Measurements from ENCODE around the gene CGAS. TPM values are rescaled to one million over a fixed set of nuclear protein-coding genes. Genes with fewer than 3 reads are reported as not detected.

CGAS gene
- total and polyA plus RNA-seq, 9 of the 15 experiments (the other 6 are each of a cell fraction or from before 2014, with no cell fraction given): 0.01 to 0.32 (median 0.06) TPM; not detected in 2

GRCh38 chr6:73455865-73456629 is 4.0 kb upstream of the CGAS start (continued):
- TF ChIP-seq FOXP4 (CRISPR knock-in tag; IDR thresholded peaks at IDR 0.05; ENCODE audit: borderline replicate concordance) (no peak), EP400 (IDR thresholded peaks at IDR 0.05) (peak; percentile 44), XRCC4 (IDR thresholded peaks at IDR 0.05; ENCODE audit: extremely low read depth, insufficient read depth, insufficient read length) (no peak), SRSF7 (optimal IDR thresholded peaks at IDR 0.05; ENCODE audit: low read depth, low read length) (no peak), HNRNPK (IDR thresholded peaks at IDR 0.05; ENCODE audit: low read depth, low read length, poor library complexity, severe bottlenecking) (no peak), GABPB2 (CRISPR knock-in tag; conservative IDR thresholded peaks at IDR 0.05) (no peak), SMARCA4 (IDR thresholded peaks at IDR 0.05) (peak; percentile 67; the same call in 1 of the 2 replicates), ZBTB17 (CRISPR knock-in tag; IDR thresholded peaks at IDR 0.05) (no peak), ZMIZ1 (IDR thresholded peaks at IDR 0.05; ENCODE audit: low read depth in 2 of 2, low read length in 2 of 2) (no peak), NFXL1 (CRISPR knock-in tag; IDR thresholded peaks at IDR 0.05) (no peak), ETV1 (tag; conservative IDR thresholded peaks at IDR 0.05; ENCODE audit: low read depth) (peak; percentile 84), MAZ (CRISPR knock-in tag; conservative IDR thresholded peaks at IDR 0.05 in 1 of 2, IDR thresholded peaks at IDR 0.05 in 1 of 2) (no peak), GABPA (tag; conservative IDR thresholded peaks at IDR 0.05; ENCODE audit: low read depth) (0 out of 2 replicates have a peak, but pooled peaks have one; percentile 21), TSC22D4 (tag; IDR thresholded peaks at IDR 0.05) (no peak), HDAC6 (IDR thresholded peaks at IDR 0.05; ENCODE audit: low read depth, low read length) (no peak), MEIS2 (IDR thresholded peaks at IDR 0.05; ENCODE audit: partially characterized antibody) (peak; percentile 57), TFAM (CRISPR knock-in tag; conservative IDR thresholded peaks at IDR 0.05) (no peak), MAFF (IDR thresholded peaks at IDR 0.05; ENCODE audit: low read length) (no peak), TARDBP (IDR thresholded peaks at IDR 0.05) (no peak), PHF20 (IDR thresholded peaks at IDR 0.05; ENCODE audit: partially characterized antibody) (no peak), TAF9B (IDR thresholded peaks at IDR 0.05; ENCODE audit: partially characterized antibody) (no peak), ZNF76 (CRISPR knock-in tag; IDR thresholded peaks at IDR 0.05; ENCODE audit: borderline replicate concordance) (no peak)

Data from K562 (cell line).